RWPE1 (cell line): ENCODE measurements around the gene KRT26.
"Not testable (repeated sequence)": the region's sequence is repeated elsewhere in the genome, so short reads cannot be mapped to it uniquely, and the experiment has no call there.

Source experiments
- CTCF ChIA-PET: fragments of 350-600 bp; sonication (Branson Sonifier 250); formaldehyde crosslinking; extraction: SDS; loops from one replicate; lab custom pipeline; 2021; lab: Yijun Ruan, JAX
- POLR2A ChIA-PET: fragments of 400-600 bp; formaldehyde crosslinking; extraction: SDS; loops from one replicate; lab custom pipeline; 2020; ENCODE audit warnings: antibody characterized with exemption; ENCODE audit not compliant: low non-redundant PET; lab: Yijun Ruan, JAX
- DNase-seq: peaks from one replicate; pipeline ENCODE4 v3.0.0; 2012; ENCODE audit warnings: low spot score
- H3K27ac ChIP-seq: fragments of 450-650 bp; 2 replicates; pipeline ENCODE4 v1.5.1; 2017
- TF ChIP-seq, protein P1 (sequence below): fragments of 450-650 bp; conservative IDR thresholded peaks from 2 replicates; pipeline ENCODE4 v1.5.1; 2017; ENCODE audit warnings: low read depth, mild to moderate bottlenecking

KRT26 gene

DNA sequence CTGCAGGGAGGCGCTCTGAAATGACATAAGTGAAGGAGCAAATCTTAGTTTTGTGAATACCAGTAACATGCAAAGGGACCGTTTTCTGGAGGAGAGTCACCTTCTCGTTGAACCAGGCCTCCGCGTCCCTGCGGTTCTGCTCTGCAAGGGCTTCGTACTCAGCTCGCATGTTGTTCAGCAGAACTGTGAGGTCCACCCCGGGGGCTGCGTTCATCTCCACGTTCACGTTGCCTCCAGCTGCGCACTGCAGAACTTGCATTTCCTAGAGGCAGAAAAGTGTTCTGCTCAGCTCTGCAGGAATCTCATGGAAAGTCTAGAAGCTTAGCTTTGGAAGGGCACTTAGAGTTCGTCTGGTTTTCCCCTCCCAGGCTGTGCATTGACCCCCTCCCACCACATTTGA is 20.9 kb downstream of the KRT26 start:
- TF ChIP-seq, protein P1, sequence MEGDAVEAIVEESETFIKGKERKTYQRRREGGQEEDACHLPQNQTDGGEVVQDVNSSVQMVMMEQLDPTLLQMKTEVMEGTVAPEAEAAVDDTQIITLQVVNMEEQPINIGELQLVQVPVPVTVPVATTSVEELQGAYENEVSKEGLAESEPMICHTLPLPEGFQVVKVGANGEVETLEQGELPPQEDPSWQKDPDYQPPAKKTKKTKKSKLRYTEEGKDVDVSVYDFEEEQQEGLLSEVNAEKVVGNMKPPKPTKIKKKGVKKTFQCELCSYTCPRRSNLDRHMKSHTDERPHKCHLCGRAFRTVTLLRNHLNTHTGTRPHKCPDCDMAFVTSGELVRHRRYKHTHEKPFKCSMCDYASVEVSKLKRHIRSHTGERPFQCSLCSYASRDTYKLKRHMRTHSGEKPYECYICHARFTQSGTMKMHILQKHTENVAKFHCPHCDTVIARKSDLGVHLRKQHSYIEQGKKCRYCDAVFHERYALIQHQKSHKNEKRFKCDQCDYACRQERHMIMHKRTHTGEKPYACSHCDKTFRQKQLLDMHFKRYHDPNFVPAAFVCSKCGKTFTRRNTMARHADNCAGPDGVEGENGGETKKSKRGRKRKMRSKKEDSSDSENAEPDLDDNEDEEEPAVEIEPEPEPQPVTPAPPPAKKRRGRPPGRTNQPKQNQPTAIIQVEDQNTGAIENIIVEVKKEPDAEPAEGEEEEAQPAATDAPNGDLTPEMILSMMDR: no peak
- ChIA-PET POLR2A (no interaction called here), CTCF (no interaction called here)
- H3K27ac ChIP-seq: no peak overlapping the region
- DNase-seq: no peak

DNA sequence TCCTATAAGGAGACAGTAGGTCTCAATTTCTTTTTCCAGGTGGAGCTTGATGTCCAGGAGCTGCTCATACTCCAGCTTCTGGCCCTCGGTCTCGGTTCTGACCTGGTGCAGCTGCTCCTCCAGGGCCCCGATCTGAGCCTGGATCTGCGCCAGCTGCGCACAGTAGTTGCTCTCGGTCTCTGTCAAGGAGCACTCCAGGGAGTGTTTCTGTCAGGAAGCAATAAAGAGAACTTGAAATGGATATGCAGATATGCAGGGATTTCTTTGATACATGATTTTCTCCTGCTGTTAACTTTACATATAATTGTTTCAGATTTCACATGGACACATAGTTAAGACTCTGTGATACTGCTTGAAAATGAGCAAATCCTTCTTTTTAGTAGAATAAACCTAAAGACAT is 21.6 kb downstream of the KRT26 start:
- TF ChIP-seq, protein P1: no peak
- no peak overlapping the region for H3K27ac ChIP-seq
- CTCF ChIA-PET: no interaction called here
- POLR2A ChIA-PET: no interaction called here
- no peak for DNase-seq

DNA sequence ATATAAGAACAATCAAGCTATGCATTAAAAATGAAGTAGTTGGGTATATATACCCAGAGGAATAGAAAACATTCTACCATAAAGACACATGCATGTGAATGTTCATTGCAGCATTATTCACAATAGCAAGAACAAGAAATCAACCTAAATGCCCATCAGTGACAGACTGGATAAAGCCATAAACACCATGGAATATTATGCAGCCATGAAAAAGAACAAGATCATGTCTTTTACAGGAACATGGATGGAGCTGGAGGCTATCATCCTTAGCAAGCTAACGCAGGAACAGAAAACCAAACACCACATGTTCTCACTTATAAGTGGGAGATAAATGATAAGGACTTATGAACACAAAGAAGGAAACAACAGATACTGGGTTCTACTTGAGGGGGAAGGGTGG is 23.3 kb downstream of the KRT26 start:
- POLR2A ChIA-PET, H3K27ac ChIP-seq, CTCF ChIA-PET, DNase-seq: not testable (repeated sequence)

DNA sequence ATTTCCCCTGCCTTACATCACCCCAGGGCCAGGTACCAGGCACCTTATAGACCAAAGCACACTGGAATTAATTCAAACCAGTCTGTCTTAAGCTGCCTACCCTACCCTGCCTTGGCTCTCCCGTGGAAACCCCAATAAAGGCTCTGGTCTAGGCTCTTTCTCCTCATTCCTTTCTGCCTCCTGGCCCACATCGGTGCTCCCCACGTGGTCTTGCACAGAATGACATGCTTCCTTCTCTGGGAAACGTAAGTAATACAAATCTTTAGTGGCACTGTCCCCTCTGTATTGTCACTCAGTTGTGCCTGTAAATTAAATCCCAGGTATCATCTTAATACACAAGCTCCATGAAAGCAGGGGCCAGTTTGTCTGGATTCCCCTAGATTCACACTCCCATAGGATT is 33.4 kb downstream of the KRT26 start:
- POLR2A ChIA-PET: no interaction called here
- H3K27ac ChIP-seq: no peak overlapping the region
- no peak for DNase-seq
- TF ChIP-seq, protein P1: no peak
- CTCF ChIA-PET: no interaction called here

DNA sequence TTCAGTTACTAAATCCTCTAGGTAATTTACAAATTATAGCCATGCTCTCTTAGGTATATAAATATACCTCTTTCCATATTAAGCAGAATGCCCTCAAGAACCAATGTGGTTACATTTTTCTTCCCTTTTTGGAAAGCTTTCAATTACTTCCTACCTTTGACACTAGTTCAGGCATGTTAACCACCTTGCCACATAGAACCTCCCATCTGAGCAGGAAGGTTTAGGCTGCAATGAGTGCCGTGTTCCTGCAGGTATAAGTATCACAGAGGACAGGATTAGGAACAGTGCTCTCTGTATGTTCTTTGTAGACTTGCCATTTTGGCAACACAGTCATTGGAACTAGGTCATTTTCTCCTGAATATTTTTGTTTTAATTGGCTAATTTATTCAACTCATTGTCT is 37.0 kb downstream of the KRT26 start:
- ChIA-PET CTCF (interaction anchor here (0.6 to 0.7 kb wide), 2 partner anchors 69 to 119 kb away, joined by 5 to 6 read pairs; no protein-coding TSS in a partner anchor), POLR2A (no interaction called here)
- TF ChIP-seq, protein P1: no peak
- DNase-seq: peak; percentile 53
- H3K27ac ChIP-seq: no peak overlapping the region

DNA sequence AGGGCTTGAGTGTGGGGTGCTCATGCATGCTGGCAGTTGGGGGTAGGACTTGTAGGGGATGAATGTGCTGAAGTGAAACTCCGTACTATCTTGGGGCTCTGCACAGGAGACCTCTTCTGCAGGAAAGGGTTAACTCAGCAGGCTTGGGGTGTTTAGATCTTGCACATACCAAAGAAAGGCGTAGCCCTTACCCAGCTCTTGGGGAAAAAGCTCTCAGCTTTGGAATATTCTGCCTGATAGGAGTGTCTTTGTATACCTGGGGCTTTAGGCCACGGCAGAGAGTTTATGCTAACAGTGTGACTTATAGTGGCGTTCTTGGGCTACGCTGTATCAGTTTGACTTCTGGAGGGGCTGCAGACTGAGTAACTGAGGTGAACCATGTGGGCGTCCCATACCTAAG is 38.0 kb downstream of the KRT26 start:
- TF ChIP-seq, protein P1: no peak
- no peak for DNase-seq
- CTCF ChIA-PET: no interaction called here
- no peak overlapping the region for H3K27ac ChIP-seq
- POLR2A ChIA-PET: no interaction called here

DNA sequence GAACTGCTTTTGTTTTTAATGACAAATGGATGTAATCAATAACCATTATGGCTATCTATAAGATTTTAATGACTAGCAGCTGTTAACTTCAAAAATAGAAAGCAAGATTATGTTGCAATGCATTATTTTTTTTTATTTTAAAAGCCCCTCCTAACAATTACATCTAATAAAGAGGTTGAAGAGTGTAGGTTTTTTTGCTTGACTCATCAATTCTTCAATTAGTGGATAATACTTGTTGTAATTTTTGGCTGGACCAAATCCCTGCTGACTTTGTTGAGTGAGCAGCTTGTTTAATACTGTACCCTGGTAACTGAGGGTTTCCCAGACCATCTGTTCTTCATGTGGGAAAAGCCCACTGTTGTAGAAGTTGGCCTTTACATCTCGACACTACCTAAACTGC is 41.0 kb downstream of the KRT26 start:
- POLR2A ChIA-PET: no interaction called here
- DNase-seq: no peak
- TF ChIP-seq, protein P1: no peak
- CTCF ChIA-PET: no interaction called here
- H3K27ac ChIP-seq: no peak overlapping the region
